Measurements from ENCODE around the gene TOR3A. TPM values are rescaled to one million over a fixed set of nuclear protein-coding genes. Genes with fewer than 3 reads are reported as not detected.

Gene TOR3A
- total RNA-seq, 1 experiment from 2014 or later: 49.2 TPM

- no peak for DNase-seq (ENCODE audit: low spot score)
Measured at GRCh38 chr1:179066471-179066870, 15.4 kb upstream of the TOR3A start.

GRCh38 chr1:179077396-179077795, 4.5 kb upstream of the TOR3A start:
- DNase-seq (ENCODE audit: low spot score): peak; percentile 25

GRCh38 chr1:179079113-179079761, 2.6 kb upstream of the TOR3A start:
- peak; percentile 81 for DNase-seq (ENCODE audit: low spot score)

GRCh38 chr1:179080866-179081686, 794 bp upstream of the TOR3A start:
- no peak for DNase-seq (ENCODE audit: low spot score)

- peak; percentile 52 for DNase-seq (ENCODE audit: low spot score)
Measured at GRCh38 chr1:179082333-179082998, 596 bp downstream of the TOR3A start.

- no peak for DNase-seq (ENCODE audit: low spot score)
Measured at GRCh38 chr1:179082999-179083335, 1.1 kb downstream of the TOR3A start.

- no peak for DNase-seq (ENCODE audit: low spot score)
Measured at GRCh38 chr1:179083533-179083932, 1.7 kb downstream of the TOR3A start.

- peak; percentile 52 for DNase-seq (ENCODE audit: low spot score)
Measured at GRCh38 chr1:179087665-179088064, 5.8 kb downstream of the TOR3A start.

- no peak for DNase-seq (ENCODE audit: low spot score)
Measured at GRCh38 chr1:179089827-179090482, 8.1 kb downstream of the TOR3A start.

- no peak for DNase-seq (ENCODE audit: low spot score)
Measured at GRCh38 chr1:179090522-179090921, 8.7 kb downstream of the TOR3A start.

GRCh38 chr1:179090923-179091322, 9.1 kb downstream of the TOR3A start:
- no peak for DNase-seq (ENCODE audit: low spot score)

GRCh38 chr1:179091691-179092165, 9.9 kb downstream of the TOR3A start:
- peak; percentile 30 for DNase-seq (ENCODE audit: low spot score)

GRCh38 chr1:179092896-179093461, 11.1 kb downstream of the TOR3A start:
- DNase-seq (ENCODE audit: low spot score): no peak

- DNase-seq (ENCODE audit: low spot score): no peak
Measured at GRCh38 chr1:179094818-179095217, 12.9 kb downstream of the TOR3A start.

GRCh38 chr1:179095377-179095776, 13.5 kb downstream of the TOR3A start:
- no peak for DNase-seq (ENCODE audit: low spot score)

GRCh38 chr1:179095924-179096323, 14.1 kb downstream of the TOR3A start:
- DNase-seq (ENCODE audit: low spot score): no peak

- DNase-seq (ENCODE audit: low spot score): no peak
Measured at GRCh38 chr1:179099891-179100290, 18.0 kb downstream of the TOR3A start.

GRCh38 chr1:179101566-179101965, 19.7 kb downstream of the TOR3A start:
- DNase-seq (ENCODE audit: low spot score): no peak

- DNase-seq (ENCODE audit: low spot score): no peak
Measured at GRCh38 chr1:179103999-179104398, 22.1 kb downstream of the TOR3A start.

- DNase-seq (ENCODE audit: low spot score): no peak
Measured at GRCh38 chr1:179104611-179105250, 22.9 kb downstream of the TOR3A start.

GRCh38 chr1:179105393-179105792, 23.5 kb downstream of the TOR3A start:
- no peak for DNase-seq (ENCODE audit: low spot score)
